Kidney epithelial cell (primary cell): Measurements from ENCODE around the gene TM9SF2. TPM values are rescaled to one million over a fixed set of nuclear protein-coding genes. Genes with fewer than 3 reads are reported as not detected.

Source experiments
- DNase-seq: peaks from one replicate; pipeline ENCODE4 v3.0.0-alpha.2; 2010; ENCODE audit warnings: low read depth
- H3K27me3 ChIP-seq: 2 replicates; pipeline ENCODE4 v1.6.0; 2011; ENCODE audit warnings: low read length; ENCODE audit not compliant: control insufficient read depth, insufficient read depth
- H3K36me3 ChIP-seq: 2 replicates; pipeline ENCODE4 v1.5.1; 2011; ENCODE audit warnings: low read length; ENCODE audit not compliant: control insufficient read depth, insufficient read depth
- H3K4me3 ChIP-seq: 2 replicates; pipeline ENCODE4 v1.5.1; 2011; ENCODE audit warnings: low read depth, mild to moderate bottlenecking, control low read depth, low read length
- total RNA-seq: library from RNA; depleted of rRNA; stranded (reverse); fragments of >200 nt; gene quantifications from 2 replicates; pipeline ENCODE4 v1.2.3, GENCODE V29; 2015
- TF ChIP-seq, protein P1 (sequence below): IDR thresholded peaks from 2 replicates; pipeline ENCODE4 v1.5.1; 2011; ENCODE audit warnings: mild to moderate bottlenecking, moderate library complexity, low read length, control low read depth, inconsistent platforms; ENCODE audit not compliant: insufficient read depth, poor library complexity, severe bottlenecking

Gene TM9SF2
- total RNA-seq, 1 donor from 2014 or later = 137 TPM

GRCh38 chr13:99527301-99527700 lies 26.0 kb downstream of the TM9SF2 start:
- TF ChIP-seq, protein P1, sequence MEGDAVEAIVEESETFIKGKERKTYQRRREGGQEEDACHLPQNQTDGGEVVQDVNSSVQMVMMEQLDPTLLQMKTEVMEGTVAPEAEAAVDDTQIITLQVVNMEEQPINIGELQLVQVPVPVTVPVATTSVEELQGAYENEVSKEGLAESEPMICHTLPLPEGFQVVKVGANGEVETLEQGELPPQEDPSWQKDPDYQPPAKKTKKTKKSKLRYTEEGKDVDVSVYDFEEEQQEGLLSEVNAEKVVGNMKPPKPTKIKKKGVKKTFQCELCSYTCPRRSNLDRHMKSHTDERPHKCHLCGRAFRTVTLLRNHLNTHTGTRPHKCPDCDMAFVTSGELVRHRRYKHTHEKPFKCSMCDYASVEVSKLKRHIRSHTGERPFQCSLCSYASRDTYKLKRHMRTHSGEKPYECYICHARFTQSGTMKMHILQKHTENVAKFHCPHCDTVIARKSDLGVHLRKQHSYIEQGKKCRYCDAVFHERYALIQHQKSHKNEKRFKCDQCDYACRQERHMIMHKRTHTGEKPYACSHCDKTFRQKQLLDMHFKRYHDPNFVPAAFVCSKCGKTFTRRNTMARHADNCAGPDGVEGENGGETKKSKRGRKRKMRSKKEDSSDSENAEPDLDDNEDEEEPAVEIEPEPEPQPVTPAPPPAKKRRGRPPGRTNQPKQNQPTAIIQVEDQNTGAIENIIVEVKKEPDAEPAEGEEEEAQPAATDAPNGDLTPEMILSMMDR = no peak
- Histone ChIP-seq H3K4me3 (no peak overlapping the region), H3K27me3 (no peaks in the 10 kb centered on the region), H3K36me3 (no peaks in the 10 kb centered on the region)
- DNase-seq = no peak

- TF ChIP-seq, protein P1 = peak; percentile 13
- H3K36me3 ChIP-seq = no peaks in the 10 kb centered on the region
- no peak overlapping the region for H3K4me3 ChIP-seq
- no peaks in the 10 kb centered on the region for H3K27me3 ChIP-seq
- no peak for DNase-seq
Observed at GRCh38 chr13:99528547-99528946, 27.3 kb downstream of the TM9SF2 start.

GRCh38 chr13:99536023-99536422 lies 34.8 kb downstream of the TM9SF2 start:
- no peak for DNase-seq
- TF ChIP-seq, protein P1 = no peak
- H3K36me3 ChIP-seq = no peaks in the 10 kb centered on the region

GRCh38 chr13:99540530-99540929 lies 39.3 kb downstream of the TM9SF2 start:
- TF ChIP-seq, protein P1 = no peak
- peaks cover 1% of the 10 kb centered on the region for H3K36me3 ChIP-seq

More at GRCh38 chr13:99536023-99536422, 34.8 kb downstream of the TM9SF2 start:
- Histone ChIP-seq H3K27me3 (no peaks in the 10 kb centered on the region), H3K4me3 (no peak overlapping the region)

DNA sequence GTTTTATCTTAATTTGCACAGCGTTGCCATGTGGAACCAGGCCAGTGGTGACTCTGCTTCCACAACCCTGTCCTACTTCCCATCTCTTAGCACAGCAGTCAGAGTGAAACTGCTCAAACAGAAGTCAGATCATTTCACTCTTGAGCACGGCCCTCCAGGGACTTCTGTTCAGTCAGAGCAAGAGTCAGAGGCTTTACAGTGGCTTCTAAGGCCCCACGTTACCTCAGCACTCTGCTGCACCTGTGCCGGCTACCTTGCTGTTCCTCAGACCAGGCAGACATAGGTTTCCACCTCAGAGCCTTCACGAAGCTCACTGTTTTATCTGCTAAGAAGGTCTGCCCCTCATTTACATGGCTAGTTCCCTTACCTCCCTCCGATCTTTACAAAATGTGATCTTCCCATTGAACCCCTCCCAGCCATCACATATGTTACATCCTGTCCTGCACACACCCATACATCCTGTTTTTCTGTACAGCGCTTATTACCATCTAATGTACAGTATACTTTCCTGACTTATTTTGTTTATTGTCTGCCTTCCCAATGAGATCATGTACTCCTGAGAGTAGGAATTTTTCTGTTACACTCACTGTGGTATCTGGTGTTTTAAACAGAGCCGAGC lies 41.6 kb downstream of the TM9SF2 start:
- H3K4me3 ChIP-seq = no peak overlapping the region
- TF ChIP-seq, protein P1 = no peak
- DNase-seq = no peak
- H3K27me3 ChIP-seq = no peaks in the 10 kb centered on the region
- H3K36me3 ChIP-seq = peaks cover 1% of the 10 kb centered on the region

More at GRCh38 chr13:99540530-99540929, 39.3 kb downstream of the TM9SF2 start:
- no peak for DNase-seq
- Histone ChIP-seq H3K4me3 (no peak overlapping the region), H3K27me3 (no peaks in the 10 kb centered on the region)

- Histone ChIP-seq H3K27me3 (no peaks in the 10 kb centered on the region), H3K36me3 (peaks cover 1% of the 10 kb centered on the region), H3K4me3 (no peak overlapping the region)
- TF ChIP-seq, protein P1 = no peak
- DNase-seq = no peak
Observed at GRCh38 chr13:99545361-99545760, 44.1 kb downstream of the TM9SF2 start.
